HFFc6 (cell line): ENCODE measurements around the gene HEXIM1. TPM values are rescaled to one million over a fixed set of nuclear protein-coding genes. Genes with fewer than 3 reads are reported as not detected.

ENCODE experiments used
- DNase-seq: peaks from one replicate; pipeline ENCODE4 v3.0.0-alpha.2; 2018
- H3K27ac Mint-ChIP-seq: 2 replicates; pipeline ENCODE4 v1.8.0; 2020; ENCODE audit warnings: mild to moderate bottlenecking, mixed read lengths
- H3K27me3 Mint-ChIP-seq: 2 replicates; pipeline ENCODE4 v1.8.0; 2021; ENCODE audit warnings: mild to moderate bottlenecking, moderate library complexity, mixed read lengths; ENCODE audit not compliant: insufficient read depth
- H3K36me3 Mint-ChIP-seq: 2 replicates; pipeline ENCODE4 v1.8.0; 2021; ENCODE audit warnings: low read depth, mixed read lengths
- H3K4me1 Mint-ChIP-seq: 2 replicates; pipeline ENCODE4 v1.8.0; 2020; ENCODE audit warnings: low read depth, mixed read lengths
- H3K4me3 Mint-ChIP-seq: 2 replicates; pipeline ENCODE4 v1.8.0; 2020; ENCODE audit warnings: mild to moderate bottlenecking, moderate library complexity, mixed read lengths
- H3K9me3 Mint-ChIP-seq: 2 replicates; pipeline ENCODE4 v1.8.0; 2020; ENCODE audit warnings: mild to moderate bottlenecking, mixed read lengths
- CTCF ChIP-seq: fragments of 200-600 bp; sonication (generic); IDR thresholded peaks from 2 replicates; pipeline ENCODE4 v1.5.0; 2021; ENCODE audit warnings: antibody characterized with exemption, mild to moderate bottlenecking
- long read RNA-seq: library from polyadenylated mRNA; unstranded; transcript quantifications from one replicate; pipeline ENCODE4 v2.0.0, GENCODE V29; 2019
- total RNA-seq, 6 experiments: library from RNA; stranded (reverse); fragmentation: NEBNext Ultra II Directional; extraction: Animal tissue kit (Norgen Biotek cat#: 25700); gene quantifications; 2 replicates in 1 of 6; 3 replicates in 5 of 6; pipeline ENCODE4 v1.2.3, GENCODE V29; 2021

Gene HEXIM1
- 10 to 100 TPM; 31.8 to 42.0 (median 34.5) TPM for total RNA-seq
- long read RNA-seq, transcript HEXIM1-201 (1 exons, 3,600 nt) = major isoform, 30 of 30 reads
- long read RNA-seq, partial matches to known transcripts = 0 of 30 reads
- long read RNA-seq, other reads (novel, unspliced or antisense) = 0 of 30 reads

- peaks cover 21% of the 10 kb centered on the region for H3K27me3 Mint-ChIP-seq
- TF ChIP-seq CTCF = no peak
- H3K9me3 Mint-ChIP-seq = peaks cover 5% of the 10 kb centered on the region
- peaks cover 38% of the 10 kb centered on the region for H3K36me3 Mint-ChIP-seq
- peak; percentile 100 for DNase-seq
- peak within 1 kb of the TSS; percentile 96 for H3K4me3 Mint-ChIP-seq
- H3K27ac Mint-ChIP-seq = peak within 1 kb of the TSS; percentile 100
- peaks cover 38% of the 10 kb centered on the region for H3K4me1 Mint-ChIP-seq
Measured at GRCh38 chr17:45148183-45149036, at the start of gene HEXIM1. TSS of gene HEXIM1 (plus strand) at chr17:45148475. CDS start at chr17:45149191, 716 bp downstream.

- Mint-ChIP-seq H3K27me3 (peaks cover 2% of the 10 kb centered on the region; the same call in 1 of the 2 replicates), H3K36me3 (peaks cover 37% of the 10 kb centered on the region), H3K4me1 (peaks cover 22% of the 10 kb centered on the region)
Measured at GRCh38 chr17:45098869-45099616, 49.2 kb upstream of the HEXIM1 start.

GRCh38 chr17:45101546-45101882 lies 46.8 kb upstream of the HEXIM1 start:
- DNase-seq = no peak
- H3K27ac Mint-ChIP-seq = no peak overlapping the region
- peaks cover 2% of the 10 kb centered on the region; the same call in 1 of the 2 replicates for H3K27me3 Mint-ChIP-seq
- no peaks in the 10 kb centered on the region for H3K9me3 Mint-ChIP-seq
- H3K4me3 Mint-ChIP-seq = no peak overlapping the region
- H3K36me3 Mint-ChIP-seq = peaks cover 34% of the 10 kb centered on the region
- H3K4me1 Mint-ChIP-seq = peaks cover 15% of the 10 kb centered on the region
- no peak for TF ChIP-seq CTCF

More at GRCh38 chr17:45098869-45099616, 49.2 kb upstream of the HEXIM1 start:
- Mint-ChIP-seq H3K9me3 (no peaks in the 10 kb centered on the region), H3K27ac (peak overlapping the region; percentile 35), H3K4me3 (no peak overlapping the region)
- peak; percentile 60 for DNase-seq
- peak; percentile 90 for TF ChIP-seq CTCF

GRCh38 chr17:45101883-45102811 lies 46.1 kb upstream of the HEXIM1 start:
- Mint-ChIP-seq H3K4me3 (no peak overlapping the region), H3K27me3 (peaks cover 6% of the 10 kb centered on the region), H3K9me3 (no peaks in the 10 kb centered on the region), H3K27ac (peak overlapping the region; percentile 44), H3K36me3 (peaks cover 38% of the 10 kb centered on the region), H3K4me1 (peaks cover 15% of the 10 kb centered on the region)
- no peak for TF ChIP-seq CTCF
- DNase-seq = no peak

- Mint-ChIP-seq H3K4me3 (no peak overlapping the region), H3K36me3 (peaks cover 35% of the 10 kb centered on the region), H3K4me1 (peaks cover 15% of the 10 kb centered on the region), H3K9me3 (no peaks in the 10 kb centered on the region), H3K27me3 (peaks cover 6% of the 10 kb centered on the region), H3K27ac (0 out of 2 replicates have a peak overlapping the region, but pooled peaks have one; percentile 44)
- DNase-seq = no peak
- no peak for TF ChIP-seq CTCF
Measured at GRCh38 chr17:45102856-45103255, 45.4 kb upstream of the HEXIM1 start.
